HepG2 (cell line): ENCODE measurements around the gene TOP2A. TPM values are rescaled to one million over a fixed set of nuclear protein-coding genes. Genes with fewer than 3 reads are reported as not detected.
A peak's percentile ranks its signal among the peaks of the same experiment; 100 is the strongest.
"Not testable (repeated sequence)": the region's sequence is repeated elsewhere in the genome, so short reads cannot be mapped to it uniquely, and the experiment has no call there.

Source experiments
- ATAC-seq: fragments of 200-7000 bp; cut with Tn5 transposase; 3 replicates; pipeline ENCODE4 v1.9.1; 2020; ENCODE audit warnings: mild to moderate bottlenecking, moderate library complexity
- BruUV-seq: library from RNA; stranded (reverse); fragments of 400-500 nt; replicated peaks from 2 replicates; lab custom pipeline; 2021; lab: Mats Ljungman, UMichigan
- CTCF ChIA-PET: fragments of 300-600 bp; formaldehyde crosslinking; extraction: SDS; loops from one replicate; lab custom pipeline; 2021; ENCODE audit warnings: low total read pairs, inconsistent platforms, low intra/inter-chr PET ratio; lab: Yijun Ruan, JAX
- POLR2A ChIA-PET: fragments of 350-600 bp; sonication (Branson Sonifier 250); formaldehyde crosslinking; loops from one replicate; lab custom pipeline; 2020; ENCODE audit warnings: antibody characterized with exemption, inconsistent platforms; lab: Yijun Ruan, JAX
- DNase-seq: peaks from one replicate; pipeline ENCODE4 v3.0.0-alpha.2; 2015; ENCODE audit warnings: low spot score
- FAIRE-seq: peaks from 3 replicates; lab custom pipeline; 2011; peaks lifted over from hg19 to GRCh38; lab: Jason Lieb, UNC
- H2AFZ ChIP-seq: one replicate; pipeline ENCODE4 v1.6.1; 2011; ENCODE audit warnings: low read length, inconsistent platforms
- H3K27ac ChIP-seq: fragments of 300-600 bp; 3 replicates; pipeline ENCODE4 v1.8.0; 2011; ENCODE audit warnings: mixed run types, mild to moderate bottlenecking, mixed read lengths, low read length, inconsistent platforms; ENCODE audit not compliant: insufficient read depth; ENCODE audit errors: extremely low read length
- H3K27me3 ChIP-seq, 2 experiments: fragments of 200-600 bp in 1 of 2; 2 replicates in 1 of 2; 3 replicates in 1 of 2; pipeline versions ENCODE4 v1.6.0 to v1.8.0; 2011; ENCODE audit warnings: low read length in 2 of 2, mild to moderate bottlenecking in 2 of 2, moderate library complexity in 2 of 2, inconsistent platforms in 1 of 2; ENCODE audit not compliant: insufficient read depth in 2 of 2, control insufficient read depth in 1 of 2
- H3K36me3 ChIP-seq, 2 experiments: fragments of 200-600 bp in 1 of 2; replicated peaks in 1 of 2; 2 replicates in 1 of 2; 3 replicates in 1 of 2; pipeline versions ENCODE4 v1.5.1 to v1.8.0; 2011; ENCODE audit warnings: low read length in 2 of 2, inconsistent platforms in 1 of 2; ENCODE audit not compliant: insufficient read depth in 2 of 2, control insufficient read depth in 1 of 2
- H3K4me1 ChIP-seq: 2 replicates; pipeline ENCODE4 v1.5.1; 2012; ENCODE audit warnings: low read length, inconsistent platforms; ENCODE audit not compliant: insufficient read depth
- H3K4me2 ChIP-seq: 2 replicates; pipeline ENCODE4 v1.6.0; 2011; ENCODE audit warnings: low read depth, low read length, inconsistent platforms
- H3K4me3 ChIP-seq, 3 experiments: fragments of 200-600 bp in 1 of 3; sonication (generic), shearing (Covaris generic) in 1 of 3; replicated peaks in 1 of 3; 2 replicates each; pipeline ENCODE4 v1.5.1; 2011 to 2016; ENCODE audit warnings: low read length in 3 of 3, inconsistent platforms in 2 of 3, low read depth in 2 of 3, mild to moderate bottlenecking in 2 of 3, control low read depth in 1 of 3, mixed read lengths in 1 of 3; ENCODE audit not compliant: insufficient read depth in 1 of 3
- H3K79me2 ChIP-seq: one replicate; pipeline ENCODE4 v1.6.1; 2011; ENCODE audit warnings: low read length, inconsistent platforms; ENCODE audit not compliant: insufficient read depth
- H3K9ac ChIP-seq: 2 replicates; pipeline ENCODE4 v1.6.0; 2011; ENCODE audit warnings: mild to moderate bottlenecking, low read depth, low read length, inconsistent platforms; ENCODE audit not compliant: insufficient read depth
- H3K9me3 ChIP-seq: 2 replicates; pipeline ENCODE4 v1.5.1; 2012; ENCODE audit warnings: mild to moderate bottlenecking, low read length
- H4K20me1 ChIP-seq: 2 replicates; pipeline ENCODE4 v1.6.0; 2011; ENCODE audit warnings: inconsistent platforms, mild to moderate bottlenecking, low read length, moderate library complexity; ENCODE audit not compliant: insufficient read depth
- ZNF121 ChIP-seq: sonication (generic); formaldehyde crosslinking; IDR thresholded peaks from 2 replicates; pipeline ENCODE4 v1.5.0; 2020; ENCODE audit warnings: mild to moderate bottlenecking, missing genetic modification reagents
- WGBS: methylation state at CpG from one replicate; pipeline ENCODE4 v1.1.6; 2017; ENCODE audit warnings: low lambda C conversion rate; 5-methylcytosine and 5-hydroxymethylcytosine counted together
- in situ Hi-C: cut with HindIII; loops from 2 replicates; pipeline ENCODE4 v1.10.0; 2017; ENCODE audit warnings: low pct_unique_long_range_greater_than_20kb; ENCODE audit not compliant: extremely low pct_ligation_motif_present
- intact Hi-C: fragments of 100-400 bp; cut with micrococcal nuclease; formaldehyde crosslinking; loops from one replicate; pipeline ENCODE4 v1.10.0; 2022; ENCODE audit not compliant: unreplicated experiment
- polyA plus RNA-seq, 8 experiments: library from polyadenylated mRNA; depleted of rRNA in 3 of 8; stranded (reverse) in 7 of 8; unstranded in 1 of 8; fragments of >200 nt; fragmentation: Illumina TruSeq in 4 of 8; extraction: Trizol in 4 of 8; gene quantifications; 2 replicates each; pipeline versions ENCODE4 v1.2.1 to v1.2.3, GENCODE V29; 2011 to 2016; ENCODE audit warnings: low read depth in 4 of 8, missing spikeins in 1 of 8, mixed read lengths in 1 of 8; ENCODE audit not compliant: insufficient read depth in 1 of 8
- total RNA-seq, 5 experiments: library from RNA; depleted of rRNA; stranded (reverse); fragments of >200 nt; fragmentation: Illumina TruSeq; extraction: Trizol; gene quantifications; 2 replicates each; pipeline ENCODE4 v1.2.3, GENCODE V29; 2016; ENCODE audit warnings: low read depth in 1 of 5
- TF ChIP-seq, protein P1 (sequence below): sonication (generic); formaldehyde crosslinking; IDR thresholded peaks from 2 replicates; pipeline ENCODE4 v1.4.0; 2020; ENCODE audit warnings: missing genetic modification reagents

Gene TOP2A
- total and polyA plus RNA-seq, 2 of the 13 experiments (the other 11 are each of a cell fraction or from before 2014, with no cell fraction given) = 108 to 327 TPM

DNA sequence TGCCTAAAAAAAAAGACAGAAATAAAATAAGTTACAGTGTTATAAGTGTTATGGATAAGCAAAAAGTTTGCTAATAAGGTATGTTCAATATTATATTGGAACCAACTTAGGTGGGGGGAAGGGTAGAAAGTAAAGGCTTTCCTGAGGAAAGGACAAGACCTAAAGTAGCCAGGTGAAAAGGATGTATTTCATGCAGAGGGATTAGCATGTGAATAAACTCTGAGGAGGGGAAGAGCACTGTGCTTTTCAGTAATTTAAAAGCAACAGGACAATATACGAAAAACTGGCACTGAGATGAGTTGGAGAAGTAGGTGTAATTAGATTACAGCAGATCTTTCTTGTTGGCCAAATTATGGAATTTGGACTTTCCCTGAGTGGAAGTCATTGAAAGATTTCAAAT lies 7.6 kb downstream of the TOP2A start (continued):
- TF ChIP-seq, protein P1, sequence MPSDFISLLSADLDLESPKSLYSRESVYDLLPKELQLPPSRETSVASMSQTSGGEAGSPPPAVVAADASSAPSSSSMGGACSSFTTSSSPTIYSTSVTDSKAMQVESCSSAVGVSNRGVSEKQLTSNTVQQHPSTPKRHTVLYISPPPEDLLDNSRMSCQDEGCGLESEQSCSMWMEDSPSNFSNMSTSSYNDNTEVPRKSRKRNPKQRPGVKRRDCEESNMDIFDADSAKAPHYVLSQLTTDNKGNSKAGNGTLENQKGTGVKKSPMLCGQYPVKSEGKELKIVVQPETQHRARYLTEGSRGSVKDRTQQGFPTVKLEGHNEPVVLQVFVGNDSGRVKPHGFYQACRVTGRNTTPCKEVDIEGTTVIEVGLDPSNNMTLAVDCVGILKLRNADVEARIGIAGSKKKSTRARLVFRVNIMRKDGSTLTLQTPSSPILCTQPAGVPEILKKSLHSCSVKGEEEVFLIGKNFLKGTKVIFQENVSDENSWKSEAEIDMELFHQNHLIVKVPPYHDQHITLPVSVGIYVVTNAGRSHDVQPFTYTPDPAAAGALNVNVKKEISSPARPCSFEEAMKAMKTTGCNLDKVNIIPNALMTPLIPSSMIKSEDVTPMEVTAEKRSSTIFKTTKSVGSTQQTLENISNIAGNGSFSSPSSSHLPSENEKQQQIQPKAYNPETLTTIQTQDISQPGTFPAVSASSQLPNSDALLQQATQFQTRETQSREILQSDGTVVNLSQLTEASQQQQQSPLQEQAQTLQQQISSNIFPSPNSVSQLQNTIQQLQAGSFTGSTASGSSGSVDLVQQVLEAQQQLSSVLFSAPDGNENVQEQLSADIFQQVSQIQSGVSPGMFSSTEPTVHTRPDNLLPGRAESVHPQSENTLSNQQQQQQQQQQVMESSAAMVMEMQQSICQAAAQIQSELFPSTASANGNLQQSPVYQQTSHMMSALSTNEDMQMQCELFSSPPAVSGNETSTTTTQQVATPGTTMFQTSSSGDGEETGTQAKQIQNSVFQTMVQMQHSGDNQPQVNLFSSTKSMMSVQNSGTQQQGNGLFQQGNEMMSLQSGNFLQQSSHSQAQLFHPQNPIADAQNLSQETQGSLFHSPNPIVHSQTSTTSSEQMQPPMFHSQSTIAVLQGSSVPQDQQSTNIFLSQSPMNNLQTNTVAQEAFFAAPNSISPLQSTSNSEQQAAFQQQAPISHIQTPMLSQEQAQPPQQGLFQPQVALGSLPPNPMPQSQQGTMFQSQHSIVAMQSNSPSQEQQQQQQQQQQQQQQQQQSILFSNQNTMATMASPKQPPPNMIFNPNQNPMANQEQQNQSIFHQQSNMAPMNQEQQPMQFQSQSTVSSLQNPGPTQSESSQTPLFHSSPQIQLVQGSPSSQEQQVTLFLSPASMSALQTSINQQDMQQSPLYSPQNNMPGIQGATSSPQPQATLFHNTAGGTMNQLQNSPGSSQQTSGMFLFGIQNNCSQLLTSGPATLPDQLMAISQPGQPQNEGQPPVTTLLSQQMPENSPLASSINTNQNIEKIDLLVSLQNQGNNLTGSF (CRISPR knock-in tag) = no peak

GRCh38 chr17:40409540-40409939 lies 8.2 kb downstream of the TOP2A start:
- peaks cover 11 to 84% of the 10 kb centered on the region in 2 experiments for H3K36me3 ChIP-seq
- H4K20me1 ChIP-seq, BruUV-seq, H2AFZ ChIP-seq, intact Hi-C loops, in situ Hi-C loops, H3K9me3 ChIP-seq, FAIRE-seq, DNase-seq, H3K9ac ChIP-seq, H3K4me1 ChIP-seq, H3K4me3 ChIP-seq, CTCF ChIA-PET, H3K27ac ChIP-seq, H3K4me2 ChIP-seq, H3K27me3 ChIP-seq, ATAC-seq: not testable (repeated sequence)
- WGBS = 97% methylated on average over 4 of the region's 4 CpGs
- TF ChIP-seq ZNF121 (CRISPR knock-in tag) = peak; percentile 90
- peaks cover 14% of the 10 kb centered on the region for H3K79me2 ChIP-seq
- POLR2A ChIA-PET = interaction anchor here (0.7 kb wide), 1 partner anchor 41 kb away, joined by 3 read pairs; no protein-coding TSS in a partner anchor
